Esophagus muscularis mucosa (tissue), 4 donors: ENCODE data around the gene ELAVL4. TPM values are rescaled to one million over a fixed set of nuclear protein-coding genes. Genes with fewer than 3 reads are reported as not detected.

ENCODE experiments used
- DNase-seq: peaks from one replicate; pipeline ENCODE4 v3.0.0-alpha.2; 2017; ENCODE audit errors: extremely low spot score
- H3K27ac ChIP-seq, 4 donors: fragments of 200-600 bp; sonication (generic); replicated peaks in 1 of 4; 1 replicate in 3 of 4; 2 replicates in 1 of 4; pipeline ENCODE4 v1.5.1; 2016 to 2019; ENCODE audit warnings: mild to moderate bottlenecking in 1 of 4
- H3K27me3 ChIP-seq, 4 donors: fragments of 200-600 bp; sonication (generic); one replicate each; pipeline versions ENCODE4 v1.5.1 to v1.6.0; 2016 to 2019
- H3K36me3 ChIP-seq, 4 donors: fragments of 200-600 bp; sonication (generic); one replicate each; pipeline ENCODE4 v1.5.1; 2016 to 2019
- H3K4me1 ChIP-seq, 4 donors: fragments of 200-600 bp; sonication (generic); one replicate each; pipeline ENCODE4 v1.5.1; 2016 to 2019
- H3K4me3 ChIP-seq, 4 donors: fragments of 200-600 bp; sonication (generic); 1 replicate in 2 of 4; 2 replicates in 2 of 4; pipeline ENCODE4 v1.5.1; 2016 to 2019; ENCODE audit warnings: mild to moderate bottlenecking in 4 of 4, moderate library complexity in 1 of 4
- H3K9me3 ChIP-seq, 4 donors: fragments of 200-600 bp; sonication (generic); 1 replicate in 3 of 4; 2 replicates in 1 of 4; pipeline ENCODE4 v1.5.1; 2016 to 2019
- EP300 ChIP-seq: sonication (generic); formaldehyde crosslinking; IDR thresholded peaks from one replicate; pipeline ENCODE4 v1.6.1; 2017; ENCODE audit warnings: antibody characterized with exemption
- POLR2A ChIP-seq: fragments of 450-650 bp; IDR thresholded peaks from one replicate; pipeline ENCODE4 v1.6.1; 2017; ENCODE audit warnings: antibody characterized with exemption, moderate library complexity, mild to moderate bottlenecking, low read depth
- POLR2AphosphoS5 ChIP-seq, 2 donors: sonication (generic); formaldehyde crosslinking; IDR thresholded peaks; one replicate each; pipeline ENCODE4 v1.6.1; 2017; ENCODE audit warnings: antibody characterized with exemption in 2 of 2
- WGBS: methylation state at CpG from one replicate; pipeline ENCODE4 v1.1.5; 2018; 5-methylcytosine and 5-hydroxymethylcytosine counted together
- intact Hi-C: fragments of 100-400 bp; cut with DNase I; formaldehyde crosslinking; loops from one replicate; pipeline ENCODE4 v1.15.1; 2023
- total RNA-seq, 4 donors: library from RNA; depleted of rRNA; stranded (reverse); fragments of >200 nt; gene quantifications; one replicate each; pipeline versions ENCODE4 v1.1.0 to v1.2.1, GENCODE V29; 2016
- TF ChIP-seq, protein P1 (sequence below), 3 experiments: fragments of 200-600 bp in 2 of 3; fragments of 450-650 bp in 1 of 3; sonication (generic) in 2 of 3; IDR thresholded peaks; one replicate each; pipeline ENCODE4 v1.5.1; 2017 to 2019; ENCODE audit warnings: antibody characterized with exemption in 3 of 3, mild to moderate bottlenecking in 2 of 3, moderate library complexity in 1 of 3

The ELAVL4 gene
- total RNA-seq, 4 donors from 2014 or later: 0.40 to 2.2 (median 1.1) TPM

DNA sequence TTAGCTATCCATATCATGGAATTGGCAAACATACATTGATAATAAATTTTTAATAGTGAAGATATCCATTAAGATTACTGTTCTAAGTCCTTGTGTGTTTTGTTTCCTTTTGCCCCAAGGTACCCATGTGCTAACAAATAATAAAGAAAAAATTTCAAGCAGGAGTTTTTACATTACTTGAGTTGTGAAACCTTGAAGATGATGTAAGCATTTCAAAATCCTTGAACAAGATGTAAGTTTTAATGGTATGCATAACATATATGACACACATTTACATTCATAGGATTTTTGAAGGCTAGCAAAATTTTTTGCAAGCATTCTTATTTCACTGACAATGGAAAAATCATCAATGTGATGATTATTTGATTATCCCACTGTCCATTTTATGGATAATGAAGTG, 10.9 kb upstream of the ELAVL4 start:
- TF ChIP-seq POLR2AphosphoS5 (IDR thresholded peaks at IDR 0.05) (no peak), EP300 (no peak), POLR2A (no peak)
- TF ChIP-seq, protein P1, sequence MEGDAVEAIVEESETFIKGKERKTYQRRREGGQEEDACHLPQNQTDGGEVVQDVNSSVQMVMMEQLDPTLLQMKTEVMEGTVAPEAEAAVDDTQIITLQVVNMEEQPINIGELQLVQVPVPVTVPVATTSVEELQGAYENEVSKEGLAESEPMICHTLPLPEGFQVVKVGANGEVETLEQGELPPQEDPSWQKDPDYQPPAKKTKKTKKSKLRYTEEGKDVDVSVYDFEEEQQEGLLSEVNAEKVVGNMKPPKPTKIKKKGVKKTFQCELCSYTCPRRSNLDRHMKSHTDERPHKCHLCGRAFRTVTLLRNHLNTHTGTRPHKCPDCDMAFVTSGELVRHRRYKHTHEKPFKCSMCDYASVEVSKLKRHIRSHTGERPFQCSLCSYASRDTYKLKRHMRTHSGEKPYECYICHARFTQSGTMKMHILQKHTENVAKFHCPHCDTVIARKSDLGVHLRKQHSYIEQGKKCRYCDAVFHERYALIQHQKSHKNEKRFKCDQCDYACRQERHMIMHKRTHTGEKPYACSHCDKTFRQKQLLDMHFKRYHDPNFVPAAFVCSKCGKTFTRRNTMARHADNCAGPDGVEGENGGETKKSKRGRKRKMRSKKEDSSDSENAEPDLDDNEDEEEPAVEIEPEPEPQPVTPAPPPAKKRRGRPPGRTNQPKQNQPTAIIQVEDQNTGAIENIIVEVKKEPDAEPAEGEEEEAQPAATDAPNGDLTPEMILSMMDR (IDR thresholded peaks at IDR 0.05): no peak
- no peaks in the 10 kb centered on the region for H3K36me3 ChIP-seq
- DNase-seq: no peak
- H3K4me1 ChIP-seq: no peaks in the 10 kb centered on the region
- H3K4me3 ChIP-seq: no peak overlapping the region
- H3K9me3 ChIP-seq: no peaks in the 10 kb centered on the region
- H3K27me3 ChIP-seq: no peaks in the 10 kb centered on the region
- no peak overlapping the region for H3K27ac ChIP-seq
- intact Hi-C loops: no loop called here

DNA sequence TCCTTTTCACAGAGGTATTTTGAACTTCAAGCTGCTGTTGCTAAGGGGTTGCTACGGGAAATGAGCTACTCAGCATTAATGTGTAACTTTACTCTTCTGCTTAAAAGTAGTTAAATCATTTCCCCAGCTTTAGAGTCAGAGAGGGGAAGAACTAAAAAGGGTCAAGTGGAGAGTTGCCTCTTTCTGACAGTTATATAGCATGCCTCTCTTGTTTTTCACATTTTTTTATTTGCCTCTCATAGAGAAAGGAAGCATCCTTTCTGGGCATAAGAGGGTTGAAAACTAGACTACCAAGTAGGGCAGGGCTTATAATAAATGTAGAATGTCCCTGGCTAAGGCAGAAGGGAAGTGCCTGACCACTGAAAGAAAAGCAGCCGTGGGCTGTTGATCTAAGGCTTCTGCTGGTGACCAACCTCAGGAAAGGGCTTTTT, 10.1 kb upstream of the ELAVL4 start:
- Histone ChIP-seq H3K27me3 (no peaks in the 10 kb centered on the region), H3K4me3 (no peak overlapping the region), H3K9me3 (no peaks in the 10 kb centered on the region), H3K4me1 (no peaks in the 10 kb centered on the region), H3K36me3 (no peaks in the 10 kb centered on the region), H3K27ac (no peak overlapping the region)
- 29% methylated on average over 2 of the region's 2 CpGs for WGBS
- no peak for TF ChIP-seq POLR2A
- no peak for TF ChIP-seq POLR2AphosphoS5 (IDR thresholded peaks at IDR 0.05)
- TF ChIP-seq, protein P1 (IDR thresholded peaks at IDR 0.05): no peak
- TF ChIP-seq EP300: no peak
- intact Hi-C loops: no loop called here
- DNase-seq: no peak

DNA sequence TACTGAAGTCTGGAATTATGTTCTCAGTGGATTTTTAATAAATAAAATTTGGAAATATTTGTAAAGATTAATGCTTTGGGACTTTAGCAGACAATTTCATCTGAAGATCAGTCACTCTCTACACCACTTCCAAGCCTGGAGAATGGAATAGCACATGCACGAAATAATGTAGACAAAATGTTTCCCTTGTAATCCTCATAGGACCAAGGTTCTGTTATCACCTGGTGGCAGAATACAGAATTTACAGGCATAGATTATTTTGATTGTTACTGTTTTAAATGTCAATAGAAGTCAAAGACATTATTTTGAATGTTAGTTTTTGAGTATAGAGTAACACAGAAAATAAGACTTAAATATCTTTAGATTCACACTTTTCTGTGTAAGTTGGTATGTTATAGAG, 9.1 kb upstream of the ELAVL4 start:
- DNase-seq: no peak
- H3K27me3 ChIP-seq: peaks cover 0 to 3% (median 0%) of the 10 kb centered on the region in 4 donors
- no peak overlapping the region for H3K4me3 ChIP-seq
- intact Hi-C loops: no loop called here
- no peaks in the 10 kb centered on the region for H3K9me3 ChIP-seq
- no peaks in the 10 kb centered on the region for H3K4me1 ChIP-seq
- 81% methylated on average over 1 of the region's 1 CpG for WGBS
- no peaks in the 10 kb centered on the region for H3K36me3 ChIP-seq
- TF ChIP-seq POLR2AphosphoS5 (IDR thresholded peaks at IDR 0.05) (no peak), POLR2A (no peak), EP300 (no peak)
- TF ChIP-seq, protein P1 (IDR thresholded peaks at IDR 0.05): no peak
- no peak overlapping the region for H3K27ac ChIP-seq

DNA sequence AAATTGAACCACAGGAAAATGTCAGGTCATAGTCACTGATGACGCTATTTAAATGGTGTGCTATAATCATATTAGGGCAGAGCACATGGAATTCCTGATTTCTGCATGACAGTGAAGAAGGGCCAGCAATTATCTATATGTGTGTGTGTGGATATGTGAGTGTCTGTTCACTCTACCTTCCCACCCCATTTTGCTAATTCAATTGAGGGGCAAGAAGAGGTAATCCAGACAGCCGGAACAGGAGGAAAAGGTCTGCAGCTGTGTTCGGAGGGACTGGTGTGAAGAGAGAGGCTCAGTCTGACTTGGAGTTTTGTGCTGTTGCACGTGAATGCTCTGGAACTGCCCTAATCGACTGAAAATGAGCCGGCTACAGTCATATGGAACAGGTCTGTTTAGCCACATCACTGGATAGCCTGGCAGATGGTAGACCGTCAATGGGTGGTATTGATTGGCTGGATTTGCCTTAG, 5.1 kb upstream of the ELAVL4 start:
- 56% methylated on average over 7 of the region's 7 CpGs for WGBS
- intact Hi-C loops: no loop called here
- Histone ChIP-seq H3K4me1 (no peaks in the 10 kb centered on the region), H3K36me3 (no peaks in the 10 kb centered on the region), H3K9me3 (no peaks in the 10 kb centered on the region), H3K27me3 (peaks cover 0 to 10% (median 0%) of the 10 kb centered on the region in 4 donors), H3K4me3 (no peak overlapping the region), H3K27ac (no peak overlapping the region)
- peak; percentile 66 for DNase-seq
- TF ChIP-seq, protein P1 (IDR thresholded peaks at IDR 0.05): no peak
- TF ChIP-seq POLR2A (no peak), POLR2AphosphoS5 (IDR thresholded peaks at IDR 0.05) (no peak), EP300 (no peak)

DNA sequence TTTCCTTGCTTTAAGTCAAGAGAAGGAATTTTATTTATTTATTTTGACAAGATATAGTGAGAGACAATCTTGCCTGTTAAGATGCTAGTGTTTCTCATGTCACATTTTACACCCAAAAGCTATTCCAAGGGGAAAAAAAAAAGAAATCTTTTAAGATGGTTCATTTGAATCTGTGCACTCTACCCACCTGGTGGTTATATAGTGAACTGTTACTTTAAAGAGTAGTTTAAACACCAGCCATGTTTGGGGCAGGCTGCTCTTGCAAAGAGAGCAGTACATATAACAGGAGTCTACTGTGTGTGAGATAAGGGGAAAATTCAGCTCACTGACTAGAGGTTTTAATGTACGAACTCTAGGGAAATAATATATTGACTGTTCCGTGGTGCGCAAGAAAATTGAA, 3.3 kb upstream of the ELAVL4 start:
- no peak overlapping the region for H3K4me3 ChIP-seq
- no peaks in the 10 kb centered on the region for H3K9me3 ChIP-seq
- peaks cover 0 to 8% (median 2%) of the 10 kb centered on the region in 4 donors for H3K4me1 ChIP-seq
- intact Hi-C loops: no loop called here
- H3K27me3 ChIP-seq: peaks cover 0 to 27% (median 0%) of the 10 kb centered on the region in 4 donors
- no peak overlapping the region for H3K27ac ChIP-seq
- no peak for TF ChIP-seq EP300
- TF ChIP-seq POLR2A: no peak
- TF ChIP-seq POLR2AphosphoS5 (IDR thresholded peaks at IDR 0.05): no peak
- TF ChIP-seq, protein P1 (IDR thresholded peaks at IDR 0.05): no peak
- H3K36me3 ChIP-seq: no peaks in the 10 kb centered on the region
- 76% methylated on average over 3 of the region's 3 CpGs for WGBS
- peak; percentile 26 for DNase-seq
